GM15510 (cell line): Measurements from ENCODE around the gene ARMH2.

Experiments used
- POLR2A ChIP-seq: IDR thresholded peaks from 3 replicates; pipeline ENCODE4 v1.6.1; 2011; ENCODE audit warnings: borderline replicate concordance; ENCODE audit not compliant: insufficient read length; ENCODE audit errors: extremely low read depth

Gene ARMH2

DNA sequence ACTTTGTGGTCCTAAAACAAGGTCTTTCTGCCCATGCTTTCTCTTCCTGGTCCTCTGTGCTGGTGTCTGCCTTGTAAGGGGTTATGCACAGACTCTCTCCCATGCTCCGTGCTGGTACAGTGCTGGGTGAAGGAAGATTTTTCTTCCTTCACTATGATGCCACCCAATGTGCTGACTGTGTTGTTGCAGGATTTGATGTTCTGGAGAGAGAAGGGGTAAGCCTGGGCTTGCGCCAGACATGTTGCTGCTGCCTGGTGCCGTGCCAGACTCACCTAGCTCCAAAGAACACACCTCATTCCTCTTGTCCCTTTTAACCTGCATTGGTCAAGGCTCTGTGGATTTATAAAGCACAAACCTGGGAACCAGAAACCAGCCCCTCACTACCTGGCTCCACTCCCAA is 28.4 kb upstream of the ARMH2 start:
- TF ChIP-seq POLR2A = no peak

DNA sequence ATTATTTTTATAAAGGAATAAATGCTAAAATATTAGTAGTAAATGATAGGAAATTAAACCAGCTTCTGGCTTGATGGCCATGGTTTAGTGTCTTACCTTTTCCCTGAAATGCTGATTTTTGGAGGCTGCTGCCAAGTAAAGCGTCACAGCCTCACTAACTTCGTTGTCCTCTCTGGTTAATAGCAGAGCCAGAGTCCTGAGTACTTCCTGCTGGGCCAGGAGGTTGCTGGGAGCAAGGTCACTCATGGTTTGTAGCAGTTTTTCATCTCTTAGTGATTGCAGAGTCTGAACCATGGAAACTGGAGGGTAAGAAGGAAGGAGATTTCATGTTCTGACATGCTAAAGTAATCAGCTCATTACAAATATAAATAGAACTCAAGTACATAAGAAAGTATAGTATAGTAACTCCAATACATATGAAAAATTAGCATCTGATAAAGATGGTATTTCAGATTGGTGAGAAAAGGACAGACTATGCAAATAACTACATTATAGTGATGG is 26.5 kb upstream of the ARMH2 start:
- no peak for TF ChIP-seq POLR2A

- no peak for TF ChIP-seq POLR2A
Measured at GRCh38 chr6:24824142-24824938, 25.6 kb upstream of the ARMH2 start.

DNA sequence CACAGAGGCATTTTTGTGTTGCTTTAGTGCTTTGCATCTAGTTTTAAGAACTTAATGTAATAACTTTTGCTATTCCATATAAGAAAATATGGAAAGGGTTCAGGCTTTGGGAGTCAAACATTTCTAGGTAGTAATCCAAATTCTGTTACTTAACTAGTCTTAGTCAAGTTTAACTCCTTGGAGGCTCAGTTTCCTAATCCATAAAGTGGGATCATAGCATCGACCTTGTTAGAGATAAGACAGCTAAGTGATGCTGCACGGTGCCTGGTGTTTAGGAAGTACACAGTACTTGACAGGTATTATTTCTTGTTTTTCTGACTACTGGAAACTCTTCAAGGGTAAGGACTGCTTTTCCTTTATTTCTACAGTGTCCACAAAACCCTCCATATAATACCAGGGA is 24.5 kb upstream of the ARMH2 start:
- TF ChIP-seq POLR2A = no peak

DNA sequence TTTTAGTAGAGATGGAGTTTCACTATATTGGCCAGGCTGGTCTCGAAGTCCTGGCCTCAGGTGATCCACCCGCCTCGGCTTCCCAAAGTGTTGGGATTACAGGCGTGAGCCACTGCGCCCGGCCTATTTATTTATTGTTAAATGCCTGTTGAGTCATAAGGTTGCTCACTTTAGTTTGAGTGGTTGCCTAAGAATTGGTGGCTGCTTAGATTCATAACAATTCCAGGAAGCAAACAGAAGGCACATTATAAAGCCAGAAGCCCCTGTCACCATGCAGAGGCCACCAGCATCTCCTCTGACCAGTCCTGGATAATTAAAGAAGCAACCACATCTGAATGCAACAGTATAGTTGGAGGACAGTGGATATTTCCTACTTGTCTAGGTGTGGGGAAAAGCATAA is 24.0 kb upstream of the ARMH2 start:
- no peak for TF ChIP-seq POLR2A

- TF ChIP-seq POLR2A = no peak
Measured at GRCh38 chr6:24821860-24822444, 23.2 kb upstream of the ARMH2 start.

DNA sequence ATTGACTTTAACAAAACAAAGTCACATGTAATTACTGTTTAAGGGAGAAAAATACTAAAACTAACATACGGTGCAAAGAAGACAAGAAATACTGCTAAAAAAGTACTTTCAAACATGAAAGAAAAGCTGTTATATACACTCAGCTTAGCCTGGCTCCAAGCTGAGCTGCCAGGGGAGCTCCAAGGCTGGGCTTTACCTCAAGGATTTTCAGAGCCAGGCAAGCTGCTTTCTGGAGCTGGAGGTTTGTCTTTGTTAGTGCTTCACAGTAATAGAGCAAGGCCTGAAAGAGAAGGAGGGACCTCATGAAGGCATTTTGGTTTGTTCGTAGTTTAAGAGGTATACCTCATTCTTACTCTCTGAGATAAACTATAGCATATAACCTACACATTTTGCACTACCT is 19.6 kb upstream of the ARMH2 start:
- no peak for TF ChIP-seq POLR2A

- TF ChIP-seq POLR2A = no peak
Measured at GRCh38 chr6:24809728-24810127, 11.0 kb upstream of the ARMH2 start.

GRCh38 chr6:24807584-24807983 is 8.9 kb upstream of the ARMH2 start:
- no peak for TF ChIP-seq POLR2A

GRCh38 chr6:24802271-24803059 is 3.7 kb upstream of the ARMH2 start:
- no peak for TF ChIP-seq POLR2A

GRCh38 chr6:24799541-24799915 is 811 bp upstream of the ARMH2 start:
- no peak for TF ChIP-seq POLR2A

GRCh38 chr6:24797596-24798216 is 1.0 kb downstream of the ARMH2 start:
- no peak for TF ChIP-seq POLR2A

GRCh38 chr6:24796616-24797290 is 2.0 kb downstream of the ARMH2 start:
- no peak for TF ChIP-seq POLR2A

GRCh38 chr6:24795106-24795505 is 3.6 kb downstream of the ARMH2 start:
- TF ChIP-seq POLR2A = no peak
